GM21737 (cell line): ENCODE measurements around the gene STX1A.

ENCODE experiments used
- ATAC-seq: cut with Tn5 transposase; IDR thresholded peaks from one replicate; pipeline ENCODE4 v1.9.1; 2021; ENCODE audit warnings: mild to moderate bottlenecking, moderate library complexity; ENCODE audit not compliant: unreplicated experiment

The STX1A gene

DNA sequence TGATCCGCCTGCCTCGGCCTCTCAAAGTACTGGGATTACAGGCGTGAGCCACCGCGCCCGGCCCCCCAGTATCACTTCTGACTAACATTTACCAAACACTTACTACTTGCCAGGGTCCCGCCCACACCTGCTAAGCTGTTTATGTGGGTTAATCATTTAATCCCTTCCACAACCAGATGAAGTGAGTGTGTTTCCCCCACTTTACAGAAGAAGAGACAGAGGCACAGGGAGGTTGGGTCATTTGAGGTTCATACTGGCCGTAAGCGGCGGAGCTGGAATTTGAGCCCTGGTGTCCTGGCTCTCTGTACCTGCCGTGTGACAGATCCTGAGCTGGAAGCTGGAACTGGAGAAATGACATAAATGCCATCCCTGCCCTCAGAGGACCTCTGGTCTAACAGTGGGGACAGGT is 66.9 kb downstream of the STX1A start:
- no peak for ATAC-seq

DNA sequence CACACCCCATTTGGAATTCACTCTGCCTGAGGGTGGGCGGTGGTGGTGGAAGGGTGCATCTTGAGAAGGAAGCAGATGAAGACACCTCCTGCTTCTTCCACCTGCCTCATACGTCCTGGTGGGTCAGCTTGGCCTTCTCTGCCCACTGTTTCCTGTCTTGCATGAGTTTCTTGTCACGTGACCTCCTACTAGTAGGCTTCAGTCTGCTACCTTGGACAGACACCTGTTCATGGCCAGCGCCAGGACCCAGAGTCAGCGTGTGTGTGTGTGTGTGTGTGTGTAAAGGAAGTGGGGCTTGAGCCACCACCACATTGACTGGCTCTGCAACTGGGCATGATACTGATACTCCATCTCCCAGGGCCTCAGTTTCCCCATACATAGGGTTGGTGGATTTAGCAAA is 68.9 kb downstream of the STX1A start:
- ATAC-seq = no peak

DNA sequence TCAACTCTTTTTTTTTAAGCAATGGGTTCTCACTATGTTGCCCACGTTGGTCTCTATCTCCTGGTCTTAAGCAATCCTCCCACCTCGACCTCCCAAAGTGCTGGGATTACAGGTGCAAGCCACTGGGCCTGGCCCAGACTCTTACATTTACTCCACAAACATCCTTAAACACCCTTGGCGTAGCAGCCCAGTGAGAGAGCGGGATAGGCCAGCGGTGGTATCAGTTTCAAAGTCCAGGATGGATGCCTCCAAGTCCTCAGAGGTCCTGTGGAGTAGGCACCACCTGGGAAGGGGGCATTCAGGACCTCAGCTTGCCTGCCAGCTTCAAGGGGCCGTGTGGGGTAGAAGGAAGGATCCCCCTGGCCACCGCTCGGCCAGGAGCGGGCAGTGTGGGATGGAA is 69.9 kb downstream of the STX1A start:
- no peak for ATAC-seq
